HEK293 (cell line): ENCODE measurements around the gene FAM234A.

Source experiments
- CTCF ChIA-PET: fragments of 350-600 bp; formaldehyde crosslinking; extraction: SDS; loops from one replicate; lab custom pipeline; 2021; ENCODE audit warnings: antibody characterized with exemption; lab: Yijun Ruan, JAX
- POLR2A ChIA-PET: fragments of 300-600 bp; formaldehyde crosslinking; extraction: SDS; loops from one replicate; lab custom pipeline; 2020; ENCODE audit warnings: antibody characterized with exemption, inconsistent platforms; lab: Yijun Ruan, JAX
- H3K27ac ChIP-seq: fragments of 200-500 bp; sonication (Bioruptor generic); 2 replicates; pipeline ENCODE4 v1.5.1; 2014; ENCODE audit warnings: low read depth, low read length, control low read depth, inconsistent platforms; ENCODE audit errors: extremely low read depth
- H3K36me3 ChIP-seq, 2 experiments: fragments of 200-500 bp in 1 of 2; sonication (Bioruptor generic) in 1 of 2; 1 replicate in 1 of 2; 2 replicates in 1 of 2; pipeline ENCODE4 v1.5.1; 2014 to 2017; ENCODE audit warnings: inconsistent platforms in 2 of 2, low read length in 2 of 2; ENCODE audit not compliant: control insufficient read depth in 2 of 2, insufficient read depth in 1 of 2
- H3K4me1 ChIP-seq: fragments of 200-500 bp; sonication (Bioruptor generic); 2 replicates; pipeline ENCODE4 v1.5.1; 2014; ENCODE audit warnings: mild to moderate bottlenecking, low read length, inconsistent platforms; ENCODE audit not compliant: control insufficient read depth, insufficient read depth
- H3K4me3 ChIP-seq: 2 replicates; pipeline ENCODE4 v1.5.1; 2011; ENCODE audit warnings: low read depth, mild to moderate bottlenecking, control low read depth, low read length, moderate library complexity
- H3K9me3 ChIP-seq: fragments of 200-500 bp; sonication (Bioruptor generic); 2 replicates; pipeline ENCODE4 v1.5.1; 2014; ENCODE audit warnings: low read depth, low read length, inconsistent platforms; ENCODE audit not compliant: control insufficient read depth, insufficient read depth
- BCL11B ChIP-seq: fragments of 450-650 bp; formaldehyde crosslinking; IDR thresholded peaks from 2 replicates; pipeline ENCODE4 v1.5.1; 2016; ENCODE audit warnings: low read depth, missing biosample characterization, missing genetic modification characterization
- EGR2 ChIP-seq: fragments of 450-650 bp; formaldehyde crosslinking; IDR thresholded peaks from 2 replicates; pipeline ENCODE4 v1.5.1; 2016; ENCODE audit warnings: low read depth, missing biosample characterization, missing genetic modification characterization
- FEZF1 ChIP-seq: fragments of 450-650 bp; formaldehyde crosslinking; IDR thresholded peaks from 2 replicates; pipeline ENCODE4 v1.5.1; 2016; ENCODE audit warnings: missing biosample characterization, missing genetic modification characterization
- HIC1 ChIP-seq: fragments of 450-650 bp; formaldehyde crosslinking; IDR thresholded peaks from 2 replicates; pipeline ENCODE4 v1.5.1; 2016; ENCODE audit warnings: missing biosample characterization, missing genetic modification characterization
- HOXA7 ChIP-seq: sonication (generic); formaldehyde crosslinking; IDR thresholded peaks from 2 replicates; pipeline ENCODE4 v1.8.1; 2022; ENCODE audit warnings: missing genetic modification reagents, borderline replicate concordance
- REST ChIP-seq: fragments of 450-650 bp; formaldehyde crosslinking; IDR thresholded peaks from 2 replicates; pipeline ENCODE4 v1.5.1; 2016; ENCODE audit warnings: missing biosample characterization, missing genetic modification characterization
- TCF7L2 ChIP-seq: IDR thresholded peaks from 2 replicates; pipeline ENCODE4 v1.6.1; 2011; ENCODE audit warnings: low read depth, mild to moderate bottlenecking, inconsistent platforms, low read length, moderate library complexity, borderline replicate concordance
- ZIC2 ChIP-seq: fragments of 450-650 bp; formaldehyde crosslinking; IDR thresholded peaks from 2 replicates; pipeline ENCODE4 v1.5.1; 2016; ENCODE audit warnings: missing biosample characterization, missing genetic modification characterization
- ZNF223 ChIP-seq: fragments of 450-650 bp; formaldehyde crosslinking; IDR thresholded peaks from 2 replicates; pipeline ENCODE4 v1.5.1; 2016; ENCODE audit warnings: missing biosample characterization, missing genetic modification characterization
- ZNF23 ChIP-seq: fragments of 450-650 bp; formaldehyde crosslinking; IDR thresholded peaks from 2 replicates; pipeline ENCODE4 v1.5.1; 2016; ENCODE audit warnings: missing biosample characterization, missing genetic modification characterization, borderline replicate concordance
- ZNF26 ChIP-seq: fragments of 450-650 bp; formaldehyde crosslinking; IDR thresholded peaks from 2 replicates; pipeline ENCODE4 v1.5.1; 2016; ENCODE audit warnings: missing biosample characterization, missing genetic modification characterization
- ZNF341 ChIP-seq: fragments of 450-650 bp; formaldehyde crosslinking; IDR thresholded peaks from 2 replicates; pipeline ENCODE4; 2016; ENCODE audit warnings: low read depth, missing biosample characterization, missing genetic modification characterization
- ZNF621 ChIP-seq: fragments of 450-650 bp; formaldehyde crosslinking; IDR thresholded peaks from 2 replicates; pipeline ENCODE4 v1.5.1; 2017; ENCODE audit warnings: missing biosample characterization, missing genetic modification characterization
- ZNF791 ChIP-seq: fragments of 450-650 bp; formaldehyde crosslinking; IDR thresholded peaks from 2 replicates; pipeline ENCODE4 v1.5.1; 2016; ENCODE audit warnings: missing biosample characterization, missing genetic modification characterization
- ZSCAN23 ChIP-seq: fragments of 450-650 bp; formaldehyde crosslinking; IDR thresholded peaks from 2 replicates; pipeline ENCODE4 v1.5.1; 2016; ENCODE audit warnings: missing biosample characterization, missing genetic modification characterization

The FAM234A gene

GRCh38 chr16:185691-186090, 48.9 kb upstream of the FAM234A start:
- Histone ChIP-seq H3K36me3 (peaks cover 8 to 44% of the 10 kb centered on the region in 2 experiments; a peak in 2 of 3 replicates), H3K27ac (no peak overlapping the region), H3K4me3 (no peak overlapping the region), H3K4me1 (peaks cover 3% of the 10 kb centered on the region; the same call in 1 of the 2 replicates), H3K9me3 (no peaks in the 10 kb centered on the region)
- POLR2A ChIA-PET = no interaction called here
- TF ChIP-seq HOXA7 (CRISPR knock-in tag) (no peak), ZNF621 (tag by site-specific recombination) (no peak), TCF7L2 (no peak), ZIC2 (tag by site-specific recombination) (no peak), ZNF23 (tag by site-specific recombination) (no peak), REST (tag by site-specific recombination) (no peak)
- CTCF ChIA-PET = no interaction called here

GRCh38 chr16:187330-187729, 47.3 kb upstream of the FAM234A start:
- ChIA-PET CTCF (interaction anchor here (1.2 to 1.5 kb wide), 4 partner anchors 28 to 175 kb away, joined by 4 to 7 read pairs (median 5); no protein-coding TSS in a partner anchor), POLR2A (no interaction called here)
- TF ChIP-seq FEZF1 (tag by site-specific recombination) = no peak
- 0 out of 2 replicates have a peak, but pooled peaks have one; percentile 20 for TF ChIP-seq ZNF341
- TF ChIP-seq HIC1 (tag by site-specific recombination) = peak; percentile 86
- Histone ChIP-seq H3K9me3 (no peaks in the 10 kb centered on the region), H3K4me1 (no peaks in the 10 kb centered on the region), H3K4me3 (no peak overlapping the region), H3K27ac (no peak overlapping the region), H3K36me3 (peaks cover 17 to 60% of the 10 kb centered on the region in 2 experiments; a peak in 2 of 3 replicates)

- no peak overlapping the region for H3K27ac ChIP-seq
- no peaks in the 10 kb centered on the region for H3K4me1 ChIP-seq
- peaks cover 29 to 74% of the 10 kb centered on the region in 2 experiments; a peak in 2 of 3 replicates for H3K36me3 ChIP-seq
- POLR2A ChIA-PET = no interaction called here
- H3K9me3 ChIP-seq = no peaks in the 10 kb centered on the region
- CTCF ChIA-PET = interaction anchor here (0.6 to 1.5 kb wide), 3 partner anchors 82 to 250 kb away, joined by 3 to 7 read pairs (median 6); no protein-coding TSS in a partner anchor
- H3K4me3 ChIP-seq = no peak overlapping the region
- no peak for TF ChIP-seq BCL11B
- TF ChIP-seq ZNF223 (tag by site-specific recombination) = no peak
- no peak for TF ChIP-seq ZNF791 (tag by site-specific recombination)
- TF ChIP-seq ZSCAN23 (tag by site-specific recombination) = no peak
- peak; percentile 40; the same call in 1 of the 2 replicates for TF ChIP-seq EGR2 (tag by site-specific recombination)
- no peak for TF ChIP-seq ZNF26 (tag by site-specific recombination)
- TF ChIP-seq, all 188 proteins: peak for 1
Measured at GRCh38 chr16:188674-189073, 45.9 kb upstream of the FAM234A start.
